Transverse colon (tissue), 4 donors: ENCODE results near the gene KRT74. TPM values are rescaled to one million over a fixed set of nuclear protein-coding genes. Genes with fewer than 3 reads are reported as not detected.

Source experiments
- total RNA-seq, 4 donors: library from RNA; depleted of rRNA; stranded (reverse); fragments of >200 nt; gene quantifications; one replicate each; pipeline ENCODE4 v1.1.0, GENCODE V29; 2016

The KRT74 gene
- total RNA-seq, 4 donors from 2014 or later = not detected

Other genes starting within 250 kb of the KRT74 start
- not detected for gene KRT85, start 206.4 kb downstream of the KRT74 start, total RNA-seq
- gene KRT84, start 188.2 kb downstream of the KRT74 start, total RNA-seq = not detected
- gene KRT82, start 167.5 kb downstream of the KRT74 start, total RNA-seq = not detected
- gene KRT75, start 139.5 kb downstream of the KRT74 start, total RNA-seq = not detected
- gene KRT6B, start 121.7 kb downstream of the KRT74 start, total RNA-seq = not detected
- gene KRT6C, start 100.0 kb downstream of the KRT74 start, total RNA-seq = 10 to 100 TPM in 1 of 4 donors, not detected in 3; 23.9 TPM
- not detected for gene KRT6A, start 80.6 kb downstream of the KRT74 start, total RNA-seq
- gene KRT5, start 53.4 kb downstream of the KRT74 start, total RNA-seq = not detected
- gene KRT71, start 20.7 kb downstream of the KRT74 start, total RNA-seq = not detected
- gene KRT72, start 27.6 kb upstream of the KRT74 start, total RNA-seq = not detected
- gene KRT73, start 44.7 kb upstream of the KRT74 start, total RNA-seq = not detected
- gene KRT2, start 78.4 kb upstream of the KRT74 start, total RNA-seq = not detected
- not detected for gene KRT1, start 106.6 kb upstream of the KRT74 start, total RNA-seq
- not detected for gene KRT77, start 129.7 kb upstream of the KRT74 start, total RNA-seq
- not detected for gene KRT76, start 203.5 kb upstream of the KRT74 start, total RNA-seq
- not detected for gene KRT3, start 222.3 kb upstream of the KRT74 start, total RNA-seq
- not detected for gene KRT4, start 240.3 kb upstream of the KRT74 start, total RNA-seq